Measurements from ENCODE around the gene TMC1. TPM values are rescaled to one million over a fixed set of nuclear protein-coding genes. Genes with fewer than 3 reads are reported as not detected.

Gene TMC1
- total RNA-seq, 2 experiments from 2014 or later = not detected

DNA sequence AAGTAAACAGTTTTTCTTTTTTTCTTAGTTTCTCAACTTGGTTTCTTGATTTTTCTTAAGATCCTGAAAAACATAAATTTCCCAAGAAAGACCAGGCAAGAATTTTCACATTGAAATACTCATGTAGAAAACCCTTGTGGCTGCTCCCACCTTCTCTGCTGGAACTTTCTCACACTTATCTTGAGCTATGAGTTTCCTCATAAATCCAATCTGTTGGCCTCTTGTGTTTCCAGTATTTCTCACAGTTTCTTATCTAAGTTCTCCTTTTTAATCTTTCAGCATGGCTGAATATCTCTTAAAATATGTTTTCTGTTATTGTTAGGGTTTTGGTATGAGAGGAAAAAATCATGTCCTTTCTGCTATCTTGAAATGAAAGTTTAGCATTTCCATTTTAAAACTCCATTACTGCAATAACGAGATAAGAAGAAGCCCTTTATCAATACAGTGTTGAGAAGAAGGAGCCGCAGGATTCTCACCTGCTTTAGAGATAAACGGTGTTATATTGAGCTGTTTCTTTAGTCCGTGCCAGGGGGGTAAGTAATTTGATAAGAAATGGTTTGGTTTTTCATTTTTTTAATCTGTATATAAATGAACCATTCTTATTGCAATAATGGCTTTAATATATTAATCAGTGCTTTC is 342.2 kb downstream of the TMC1 start:
- no peaks in the 10 kb centered on the region for H3K4me1 Mint-ChIP-seq (ENCODE audit: low read depth)
- no peak overlapping the region for H3K27ac ChIP-seq (ENCODE audit: low read depth in 1 of 2, low read length in 2 of 2)
- H3K36me3 ChIP-seq (ENCODE audit: insufficient read depth, low read length) = no peaks in the 10 kb centered on the region
- no peak for ATAC-seq (ENCODE audit: poor library complexity)
- ChIA-PET CTCF (no interaction called here), POLR2A (no interaction called here)
- no peak overlapping the region for H3K4me3 ChIP-seq (ENCODE audit: low read length)
- no peaks in the 10 kb centered on the region for H3K9me3 ChIP-seq (ENCODE audit: control insufficient read depth in 1 of 2, insufficient read depth in 1 of 2, low read length in 2 of 2)
- TF ChIP-seq, protein P1, sequence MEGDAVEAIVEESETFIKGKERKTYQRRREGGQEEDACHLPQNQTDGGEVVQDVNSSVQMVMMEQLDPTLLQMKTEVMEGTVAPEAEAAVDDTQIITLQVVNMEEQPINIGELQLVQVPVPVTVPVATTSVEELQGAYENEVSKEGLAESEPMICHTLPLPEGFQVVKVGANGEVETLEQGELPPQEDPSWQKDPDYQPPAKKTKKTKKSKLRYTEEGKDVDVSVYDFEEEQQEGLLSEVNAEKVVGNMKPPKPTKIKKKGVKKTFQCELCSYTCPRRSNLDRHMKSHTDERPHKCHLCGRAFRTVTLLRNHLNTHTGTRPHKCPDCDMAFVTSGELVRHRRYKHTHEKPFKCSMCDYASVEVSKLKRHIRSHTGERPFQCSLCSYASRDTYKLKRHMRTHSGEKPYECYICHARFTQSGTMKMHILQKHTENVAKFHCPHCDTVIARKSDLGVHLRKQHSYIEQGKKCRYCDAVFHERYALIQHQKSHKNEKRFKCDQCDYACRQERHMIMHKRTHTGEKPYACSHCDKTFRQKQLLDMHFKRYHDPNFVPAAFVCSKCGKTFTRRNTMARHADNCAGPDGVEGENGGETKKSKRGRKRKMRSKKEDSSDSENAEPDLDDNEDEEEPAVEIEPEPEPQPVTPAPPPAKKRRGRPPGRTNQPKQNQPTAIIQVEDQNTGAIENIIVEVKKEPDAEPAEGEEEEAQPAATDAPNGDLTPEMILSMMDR (IDR thresholded peaks at IDR 0.05) = no peak
- no peak overlapping the region for H3K27ac Mint-ChIP-seq
- no peaks in the 10 kb centered on the region for H3K9me3 Mint-ChIP-seq
- no peak overlapping the region for H3K4me3 Mint-ChIP-seq
- H3K27me3 Mint-ChIP-seq = peaks cover 5% of the 10 kb centered on the region
- H3K36me3 Mint-ChIP-seq (ENCODE audit: low read depth) = no peaks in the 10 kb centered on the region
- peaks cover 0 to 2% of the 10 kb centered on the region in 2 experiments for H3K27me3 ChIP-seq (ENCODE audit: control insufficient read depth in 1 of 2, insufficient read depth in 2 of 2, low read length in 2 of 2)
- H3K4me1 ChIP-seq (ENCODE audit: insufficient read depth, low read length) = no peaks in the 10 kb centered on the region
- no peak for DNase-seq
- intact Hi-C loops (cut with DNase I, micrococcal nuclease) = no loop called here

- no peaks in the 10 kb centered on the region for H3K9me3 ChIP-seq (ENCODE audit: control insufficient read depth in 1 of 2, insufficient read depth in 1 of 2, low read length in 2 of 2)
- TF ChIP-seq, protein P1 (IDR thresholded peaks at IDR 0.05) = no peak
- H3K27me3 Mint-ChIP-seq = peaks cover 5% of the 10 kb centered on the region
- H3K36me3 Mint-ChIP-seq (ENCODE audit: low read depth) = no peaks in the 10 kb centered on the region
- no peak for DNase-seq
- CTCF ChIA-PET = no interaction called here
- no peaks in the 10 kb centered on the region for H3K9me3 Mint-ChIP-seq
- no peak overlapping the region for H3K4me3 Mint-ChIP-seq
- H3K4me1 ChIP-seq (ENCODE audit: insufficient read depth, low read length) = no peaks in the 10 kb centered on the region
- intact Hi-C loops (cut with DNase I, micrococcal nuclease) = no loop called here
- peaks cover 0 to 2% of the 10 kb centered on the region in 2 experiments for H3K27me3 ChIP-seq (ENCODE audit: control insufficient read depth in 1 of 2, insufficient read depth in 2 of 2, low read length in 2 of 2)
- no peak overlapping the region for H3K27ac ChIP-seq (ENCODE audit: low read depth in 1 of 2, low read length in 2 of 2)
- POLR2A ChIA-PET = no interaction called here
- no peak overlapping the region for H3K27ac Mint-ChIP-seq
- ATAC-seq (ENCODE audit: poor library complexity) = no peak
- no peaks in the 10 kb centered on the region for H3K4me1 Mint-ChIP-seq (ENCODE audit: low read depth)
- H3K36me3 ChIP-seq (ENCODE audit: insufficient read depth, low read length) = no peaks in the 10 kb centered on the region
- no peak overlapping the region for H3K4me3 ChIP-seq (ENCODE audit: low read length)
These were observed 342.9 kb downstream of the TMC1 start for GRCh38 chr9:72864327-72864726.

- intact Hi-C loops (cut with DNase I, micrococcal nuclease) = no loop called here
These were observed 350.3 kb downstream of the TMC1 start for GRCh38 chr9:72871685-72872084.

More at GRCh38 chr9:72871685-72872084, 350.3 kb downstream of the TMC1 start:
- Mint-ChIP-seq H3K4me1 (ENCODE audit: low read depth) (no peaks in the 10 kb centered on the region), H3K27ac (no peak overlapping the region), H3K36me3 (ENCODE audit: low read depth) (no peaks in the 10 kb centered on the region), H3K9me3 (no peaks in the 10 kb centered on the region), H3K4me3 (no peak overlapping the region), H3K27me3 (peaks cover 21% of the 10 kb centered on the region)
- no peak overlapping the region for H3K4me3 ChIP-seq (ENCODE audit: low read length)
- no peaks in the 10 kb centered on the region for H3K36me3 ChIP-seq (ENCODE audit: insufficient read depth, low read length)
- TF ChIP-seq, protein P1 (IDR thresholded peaks at IDR 0.05) = no peak
- peaks cover 0 to 5% of the 10 kb centered on the region in 2 experiments for H3K27me3 ChIP-seq (ENCODE audit: control insufficient read depth in 1 of 2, insufficient read depth in 2 of 2, low read length in 2 of 2)
- POLR2A ChIA-PET = no interaction called here
- H3K9me3 ChIP-seq (ENCODE audit: control insufficient read depth in 1 of 2, insufficient read depth in 1 of 2, low read length in 2 of 2) = no peaks in the 10 kb centered on the region
- DNase-seq (no peak), ATAC-seq (ENCODE audit: poor library complexity) (no peak)
- CTCF ChIA-PET = no interaction called here
- H3K27ac ChIP-seq (ENCODE audit: low read depth in 1 of 2, low read length in 2 of 2) = no peak overlapping the region
- H3K4me1 ChIP-seq (ENCODE audit: insufficient read depth, low read length) = no peaks in the 10 kb centered on the region
